ENCODE measurements around the gene S100A12.
"Not testable (repeated sequence)": the region's sequence is repeated elsewhere in the genome, so short reads cannot be mapped to it uniquely, and the experiment has no call there.

The S100A12 gene

GRCh38 chr1:153415850-153416570 lies 40.6 kb upstream of the S100A12 start, which contains the start of gene S100A7A:
Gene S100A7A (plus strand): TSS chr1:153416520. CDS start chr1:153418083, 1,563 bp downstream.
- Histone ChIP-seq H3K27me3 (no peaks in the 10 kb centered on the region), H3K9me3 (no peaks in the 10 kb centered on the region), H3K4me1 (no peaks in the 10 kb centered on the region), H3K36me3 (no peaks in the 10 kb centered on the region), H3K4me3 (ENCODE audit: low read depth, low read length) (no peak within 1 kb of the TSS)
- TF ChIP-seq CTCF (IDR thresholded peaks at IDR 0.05; ENCODE audit: low read depth, low read length), result no peak
- no peak for DNase-seq

- not testable (repeated sequence) for H3K36me3 ChIP-seq; H3K4me3 ChIP-seq (ENCODE audit: low read depth, low read length); H3K27me3 ChIP-seq; H3K9me3 ChIP-seq; DNase-seq; H3K4me1 ChIP-seq
Measured at GRCh38 chr1:153413961-153414360, 38.5 kb upstream of the S100A12 start.

DNA sequence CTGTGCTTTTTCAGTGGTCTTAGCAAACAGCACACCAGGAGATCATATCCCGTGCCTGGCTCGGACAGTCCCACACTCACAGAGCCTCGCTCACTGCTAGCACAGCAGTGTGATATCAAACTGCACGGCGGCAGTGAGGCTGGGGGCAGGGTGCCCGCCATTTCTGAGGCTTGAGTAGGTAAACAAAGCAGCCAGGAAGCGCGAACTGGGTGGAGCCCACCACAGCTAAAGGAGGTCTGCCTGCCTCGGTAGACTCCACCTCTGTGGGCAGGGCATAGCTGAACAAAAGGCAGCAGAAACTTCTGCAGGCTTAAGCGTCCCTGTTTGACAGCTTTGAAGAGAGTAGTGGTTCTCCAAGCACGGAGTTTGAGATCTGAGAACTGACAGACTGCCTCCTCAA lies 31.9 kb upstream of the S100A12 start:
- not testable (repeated sequence) for H3K27me3 ChIP-seq; H3K36me3 ChIP-seq; H3K9me3 ChIP-seq; H3K4me1 ChIP-seq; H3K4me3 ChIP-seq (ENCODE audit: low read depth, low read length); DNase-seq

DNA sequence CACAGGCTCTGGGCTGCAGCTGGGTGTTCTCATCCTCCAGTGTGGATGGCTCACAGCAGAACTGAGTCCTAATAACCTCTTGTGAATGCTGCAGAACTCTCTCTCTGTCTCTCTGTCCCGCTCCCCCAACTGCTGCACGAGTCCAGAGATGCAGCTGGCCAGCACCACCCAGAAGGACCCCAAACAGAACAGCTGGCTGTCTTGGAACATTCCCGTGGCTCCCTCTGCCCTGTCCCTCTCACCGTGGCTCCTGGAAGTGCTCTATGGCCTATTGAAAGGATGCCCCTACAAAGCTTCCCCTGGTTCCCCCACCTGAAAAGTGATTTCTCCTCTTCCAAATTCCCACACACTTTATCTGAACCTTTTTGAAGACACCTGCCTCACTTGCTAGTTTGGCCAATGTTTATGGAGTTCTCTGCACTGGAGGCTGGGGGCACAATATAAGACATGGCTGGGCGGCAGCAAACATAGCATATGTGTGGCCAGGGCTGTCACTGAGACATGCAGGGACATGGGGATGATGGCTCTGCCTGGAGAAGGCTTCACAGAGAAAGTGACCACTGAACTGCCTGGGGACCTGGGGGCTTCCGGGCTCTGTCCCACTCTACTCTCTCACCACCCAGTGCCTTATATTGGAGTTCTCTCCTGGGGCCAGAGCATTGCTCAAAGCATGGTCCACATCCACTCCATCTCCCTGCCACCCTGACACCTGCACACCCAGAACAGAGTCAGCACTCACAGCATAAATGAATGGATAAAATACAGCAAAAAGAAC lies 30.6 kb upstream of the S100A12 start:
- not testable (repeated sequence) for H3K4me3 ChIP-seq (ENCODE audit: low read depth, low read length); H3K36me3 ChIP-seq; DNase-seq; H3K9me3 ChIP-seq; H3K4me1 ChIP-seq
- peaks cover 16% of the 10 kb centered on the region for H3K27me3 ChIP-seq

- Histone ChIP-seq H3K36me3 (no peaks in the 10 kb centered on the region), H3K4me1 (no peaks in the 10 kb centered on the region), H3K9me3 (no peaks in the 10 kb centered on the region), H3K27me3 (peaks cover 26% of the 10 kb centered on the region), H3K4me3 (ENCODE audit: low read depth, low read length) (no peak overlapping the region)
- TF ChIP-seq CTCF (IDR thresholded peaks at IDR 0.05; ENCODE audit: low read depth, low read length), result peak; percentile 51
- DNase-seq, result peak; percentile 47
Measured at GRCh38 chr1:153404768-153405167, 29.3 kb upstream of the S100A12 start.

DNA sequence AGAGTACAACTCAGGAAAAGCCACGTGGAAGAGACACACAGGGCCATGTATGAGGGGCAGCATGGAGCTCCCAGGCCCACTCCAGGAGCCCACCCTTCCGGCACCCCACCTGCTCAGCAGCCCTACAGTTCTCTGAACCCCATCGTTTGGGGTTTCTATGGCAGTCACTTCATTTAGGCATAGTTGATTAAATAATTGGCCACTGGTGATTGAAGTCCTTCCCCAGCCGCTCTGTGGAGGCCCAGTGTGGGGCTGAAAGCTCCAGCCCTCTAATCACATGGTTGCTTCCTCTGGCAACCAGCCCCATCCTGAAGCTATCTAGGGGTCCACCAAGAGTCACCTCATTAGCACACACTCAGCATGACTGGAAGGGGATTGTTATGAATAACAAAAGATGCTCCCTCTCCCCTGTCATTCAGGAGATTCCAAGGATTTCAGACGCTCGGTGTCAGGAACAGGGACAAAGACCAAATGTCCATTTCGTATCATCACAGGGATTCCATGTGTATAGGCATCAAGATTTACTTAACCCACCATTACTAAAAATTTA lies 28.7 kb upstream of the S100A12 start:
- no peak for DNase-seq
- H3K9me3 ChIP-seq, result no peaks in the 10 kb centered on the region
- no peaks in the 10 kb centered on the region for H3K4me1 ChIP-seq
- H3K27me3 ChIP-seq, result peaks cover 26% of the 10 kb centered on the region
- no peak for TF ChIP-seq CTCF (IDR thresholded peaks at IDR 0.05; ENCODE audit: low read depth, low read length)
- no peak overlapping the region for H3K4me3 ChIP-seq (ENCODE audit: low read depth, low read length)
- no peaks in the 10 kb centered on the region for H3K36me3 ChIP-seq

GRCh38 chr1:153403421-153404085 lies 28.1 kb upstream of the S100A12 start:
- no peaks in the 10 kb centered on the region for H3K4me1 ChIP-seq
- DNase-seq, result no peak

More at GRCh38 chr1:153403421-153404085, 28.1 kb upstream of the S100A12 start:
- no peak for TF ChIP-seq CTCF (IDR thresholded peaks at IDR 0.05; ENCODE audit: low read depth, low read length)
- H3K4me3 ChIP-seq (ENCODE audit: low read depth, low read length), result no peak overlapping the region
- peaks cover 30% of the 10 kb centered on the region for H3K27me3 ChIP-seq
- H3K36me3 ChIP-seq, result no peaks in the 10 kb centered on the region
- H3K9me3 ChIP-seq, result no peaks in the 10 kb centered on the region

Data from BE2C (cell line).